MM.1S (cell line): ENCODE results near the gene UNC5A.

ENCODE experiments used
- DNase-seq: peaks from one replicate; pipeline ENCODE4 v3.0.0-alpha.2; 2015
- H2AFZ ChIP-seq: fragments of 300-600 bp; sonication (generic); 2 replicates; pipeline ENCODE4 v1.6.0; 2016; ENCODE audit warnings: antibody characterized with exemption, low read length
- H3F3A ChIP-seq: fragments of 300-600 bp; sonication (generic); 2 replicates; pipeline ENCODE4 v1.6.1; 2016; ENCODE audit warnings: mild to moderate bottlenecking, antibody characterized with exemption, low read length, moderate library complexity, mixed read lengths; ENCODE audit not compliant: insufficient read depth
- H3K27ac ChIP-seq: fragments of 300-600 bp; sonication (generic); 2 replicates; pipeline ENCODE4 v1.5.1; 2016; ENCODE audit warnings: mild to moderate bottlenecking, low read length
- H3K27me3 ChIP-seq: fragments of 300-600 bp; sonication (generic); replicated peaks from 2 replicates; pipeline ENCODE4 v1.6.0; 2016; ENCODE audit warnings: low read length; ENCODE audit not compliant: insufficient read depth
- H3K36me3 ChIP-seq: fragments of 300-600 bp; sonication (generic); replicated peaks from 2 replicates; pipeline ENCODE4 v1.6.1; 2016; ENCODE audit warnings: mild to moderate bottlenecking, low read length, mixed read lengths; ENCODE audit not compliant: insufficient read depth
- H3K4me1 ChIP-seq: fragments of 300-600 bp; sonication (generic); 2 replicates; pipeline ENCODE4 v1.6.1; 2016; ENCODE audit warnings: low read length, mixed read lengths
- H3K4me2 ChIP-seq: fragments of 300-600 bp; sonication (generic); 2 replicates; pipeline ENCODE4 v1.6.0; 2016; ENCODE audit warnings: low read depth, low read length
- H3K4me3 ChIP-seq: fragments of 300-600 bp; sonication (generic); 2 replicates; pipeline ENCODE4 v1.5.1; 2016; ENCODE audit warnings: low read length, mixed read lengths
- H3K79me2 ChIP-seq: fragments of 300-600 bp; sonication (generic); 2 replicates; pipeline ENCODE4 v1.6.1; 2016; ENCODE audit warnings: mixed run types, low read length, mixed read lengths
- H3K9ac ChIP-seq: fragments of 300-600 bp; sonication (generic); 2 replicates; pipeline ENCODE4 v1.6.1; 2016; ENCODE audit warnings: low read length, mixed read lengths
- H3K9me2 ChIP-seq: fragments of 300-600 bp; sonication (generic); replicated peaks from 2 replicates; pipeline ENCODE4 v1.6.1; 2016; ENCODE audit warnings: mild to moderate bottlenecking, low read length, mixed read lengths; ENCODE audit not compliant: insufficient read depth
- H3K9me3 ChIP-seq: fragments of 300-600 bp; sonication (generic); replicated peaks from 2 replicates; pipeline ENCODE4 v1.6.1; 2016; ENCODE audit warnings: mild to moderate bottlenecking, low read length, mixed read lengths; ENCODE audit not compliant: insufficient read depth
- H4K20me1 ChIP-seq: fragments of 300-600 bp; sonication (generic); 2 replicates; pipeline ENCODE4 v1.6.1; 2016; ENCODE audit warnings: mild to moderate bottlenecking, low read length, moderate library complexity, mixed read lengths; ENCODE audit not compliant: insufficient read depth
- EZH2 ChIP-seq: fragments of 300-600 bp; sonication (generic); optimal IDR thresholded peaks from 2 replicates; pipeline ENCODE3; 2017; ENCODE audit warnings: low read depth, mild to moderate bottlenecking, antibody characterized with exemption, low read length, mixed read lengths
- EZH2phosphoT487 ChIP-seq: fragments of 300-600 bp; sonication (generic); IDR thresholded peaks from 2 replicates; pipeline ENCODE4 v1.6.1; 2018; ENCODE audit warnings: antibody characterized with exemption, low read length
- TF ChIP-seq, protein P1 (sequence below): fragments of 300-600 bp; sonication (generic); IDR thresholded peaks from 2 replicates; pipeline ENCODE4 v1.5.1; 2016; ENCODE audit warnings: antibody characterized with exemption, low read length, mixed read lengths

UNC5A gene

DNA sequence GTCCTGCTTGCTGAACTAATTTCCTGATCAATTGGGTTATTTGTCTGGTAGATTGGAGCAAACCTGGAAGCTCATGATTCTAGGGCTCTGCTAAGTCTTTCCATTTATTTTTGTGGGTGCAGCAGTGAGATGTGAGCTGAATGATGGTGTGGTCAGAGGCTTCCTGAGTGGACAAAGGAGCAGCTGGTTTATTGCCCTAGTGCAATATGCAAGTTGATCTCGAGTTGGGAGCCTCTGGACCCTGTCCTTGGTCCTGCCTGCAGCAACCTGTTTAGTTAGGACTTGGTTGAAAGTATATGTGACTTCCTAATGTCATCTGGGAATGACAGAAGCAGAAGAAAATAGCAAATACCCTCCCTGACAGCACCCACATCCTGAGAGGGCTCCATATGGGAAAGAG lies 4.2 kb upstream of the UNC5A start:
- peaks cover 60% of the 10 kb centered on the region for H3K27me3 ChIP-seq

DNA sequence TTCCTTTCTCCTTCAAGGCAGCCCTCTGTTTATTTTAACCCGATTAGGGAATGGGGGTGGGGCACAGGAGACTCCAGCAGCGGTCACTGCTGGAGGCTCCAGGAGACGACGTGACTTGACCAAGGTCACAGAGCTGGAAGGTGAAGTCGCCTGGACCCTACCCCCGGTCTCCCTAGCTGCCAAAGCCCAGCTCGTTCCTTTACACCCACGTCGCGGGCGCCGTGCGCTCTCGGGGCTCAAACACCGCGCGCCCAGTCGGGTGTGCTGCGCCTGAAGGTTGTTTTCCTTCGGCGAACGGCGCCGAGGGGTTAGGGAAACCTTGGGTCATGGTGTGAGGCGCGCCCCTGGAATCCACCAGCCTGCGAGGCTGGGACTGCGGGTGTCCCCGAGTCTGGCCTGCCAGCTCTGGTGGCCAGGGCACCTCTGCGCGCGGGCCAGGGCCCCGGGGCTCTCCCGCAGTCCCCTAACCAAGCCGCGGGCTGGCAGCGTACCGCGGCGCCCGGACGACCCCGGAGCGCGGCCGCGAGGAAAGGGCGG lies 747 bp upstream of the UNC5A start:
- H3K4me2 ChIP-seq: no peak overlapping the region
- no peak overlapping the region for H3K4me3 ChIP-seq
- no peaks in the 10 kb centered on the region for H3K9me2 ChIP-seq
- no peaks in the 10 kb centered on the region for H3K9me3 ChIP-seq
- H2AFZ ChIP-seq: no peak overlapping the region
- DNase-seq: no peak
- no peak overlapping the region for H3K27ac ChIP-seq
- H3K36me3 ChIP-seq: no peaks in the 10 kb centered on the region
- peaks cover 69% of the 10 kb centered on the region for H3K27me3 ChIP-seq
- H3K4me1 ChIP-seq: no peaks in the 10 kb centered on the region
- TF ChIP-seq EZH2phosphoT487: no peak
- TF ChIP-seq, protein P1, sequence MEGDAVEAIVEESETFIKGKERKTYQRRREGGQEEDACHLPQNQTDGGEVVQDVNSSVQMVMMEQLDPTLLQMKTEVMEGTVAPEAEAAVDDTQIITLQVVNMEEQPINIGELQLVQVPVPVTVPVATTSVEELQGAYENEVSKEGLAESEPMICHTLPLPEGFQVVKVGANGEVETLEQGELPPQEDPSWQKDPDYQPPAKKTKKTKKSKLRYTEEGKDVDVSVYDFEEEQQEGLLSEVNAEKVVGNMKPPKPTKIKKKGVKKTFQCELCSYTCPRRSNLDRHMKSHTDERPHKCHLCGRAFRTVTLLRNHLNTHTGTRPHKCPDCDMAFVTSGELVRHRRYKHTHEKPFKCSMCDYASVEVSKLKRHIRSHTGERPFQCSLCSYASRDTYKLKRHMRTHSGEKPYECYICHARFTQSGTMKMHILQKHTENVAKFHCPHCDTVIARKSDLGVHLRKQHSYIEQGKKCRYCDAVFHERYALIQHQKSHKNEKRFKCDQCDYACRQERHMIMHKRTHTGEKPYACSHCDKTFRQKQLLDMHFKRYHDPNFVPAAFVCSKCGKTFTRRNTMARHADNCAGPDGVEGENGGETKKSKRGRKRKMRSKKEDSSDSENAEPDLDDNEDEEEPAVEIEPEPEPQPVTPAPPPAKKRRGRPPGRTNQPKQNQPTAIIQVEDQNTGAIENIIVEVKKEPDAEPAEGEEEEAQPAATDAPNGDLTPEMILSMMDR: no peak
- no peaks in the 10 kb centered on the region for H4K20me1 ChIP-seq
- H3K79me2 ChIP-seq: no peaks in the 10 kb centered on the region
- H3K9ac ChIP-seq: no peak overlapping the region
- no peaks in the 10 kb centered on the region for H3F3A ChIP-seq

More for the DNA sequence above, 4.2 kb upstream of the UNC5A start:
- Histone ChIP-seq H2AFZ (no peak overlapping the region), H4K20me1 (no peaks in the 10 kb centered on the region), H3K4me2 (no peak overlapping the region), H3K9ac (no peak overlapping the region), H3K9me3 (no peaks in the 10 kb centered on the region), H3K4me3 (no peak overlapping the region), H3K27ac (no peak overlapping the region), H3K9me2 (no peaks in the 10 kb centered on the region), H3K79me2 (no peaks in the 10 kb centered on the region), H3K4me1 (no peaks in the 10 kb centered on the region), H3K36me3 (no peaks in the 10 kb centered on the region), H3F3A (no peaks in the 10 kb centered on the region)
- TF ChIP-seq EZH2phosphoT487 (no peak), EZH2 (no peak)
- DNase-seq: no peak

DNA sequence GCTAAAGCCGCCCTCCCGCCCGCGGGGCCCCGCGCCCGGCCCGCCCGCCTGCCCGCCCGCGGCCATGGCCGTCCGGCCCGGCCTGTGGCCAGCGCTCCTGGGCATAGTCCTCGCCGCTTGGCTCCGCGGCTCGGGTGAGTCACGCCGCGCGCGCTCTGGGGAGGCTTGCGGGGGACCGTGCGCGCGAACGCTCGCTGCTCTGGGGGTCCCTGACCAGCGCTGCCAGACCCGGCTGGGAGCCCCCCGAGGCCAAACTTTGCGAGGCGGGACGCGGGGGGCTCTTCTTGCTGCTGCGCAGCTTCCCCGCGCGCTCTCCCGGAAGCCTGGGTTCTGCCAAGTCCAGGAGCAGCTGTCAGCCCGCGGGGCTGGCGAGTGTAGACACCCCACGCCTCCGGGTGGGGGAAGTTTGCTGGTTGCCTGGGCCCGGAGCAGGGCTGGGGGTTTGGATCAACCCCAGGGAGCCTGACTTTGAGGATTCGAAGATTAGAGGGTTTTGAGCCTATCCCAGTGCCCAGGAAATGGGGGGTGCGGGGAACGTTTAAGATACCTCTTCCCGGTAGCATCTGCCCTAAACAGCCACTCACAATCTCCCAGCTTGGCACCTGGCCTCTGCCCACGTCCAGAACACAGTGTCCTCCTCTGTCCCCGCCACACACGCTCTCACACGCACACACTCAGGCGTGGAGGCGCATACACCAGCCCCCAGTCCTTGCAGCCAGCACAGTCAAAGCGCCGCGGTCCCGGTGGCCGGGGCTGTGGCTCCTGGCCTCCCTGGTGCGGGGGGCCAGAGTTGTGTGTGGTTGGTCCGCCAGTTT lies 535 bp downstream of the UNC5A start:
- Histone ChIP-seq H3K27me3 (peaks cover 74% of the 10 kb centered on the region), H4K20me1 (no peaks in the 10 kb centered on the region), H3K9me2 (no peaks in the 10 kb centered on the region), H3K36me3 (no peaks in the 10 kb centered on the region), H3K4me1 (no peaks in the 10 kb centered on the region), H2AFZ (no peak overlapping the region), H3K79me2 (no peaks in the 10 kb centered on the region), H3K27ac (no peak overlapping the region), H3K4me2 (no peak overlapping the region), H3K9me3 (no peaks in the 10 kb centered on the region), H3F3A (no peaks in the 10 kb centered on the region), H3K4me3 (no peak overlapping the region), H3K9ac (no peak overlapping the region)
- DNase-seq: no peak
- TF ChIP-seq, protein P1: no peak
- TF ChIP-seq EZH2phosphoT487 (no peak), EZH2 (no peak)
